ENCODE results near the gene BBX. TPM values are rescaled to one million over a fixed set of nuclear protein-coding genes. Genes with fewer than 3 reads are reported as not detected.

Gene BBX
- total RNA-seq, 1 donor from 2014 or later: 141 TPM

DNA sequence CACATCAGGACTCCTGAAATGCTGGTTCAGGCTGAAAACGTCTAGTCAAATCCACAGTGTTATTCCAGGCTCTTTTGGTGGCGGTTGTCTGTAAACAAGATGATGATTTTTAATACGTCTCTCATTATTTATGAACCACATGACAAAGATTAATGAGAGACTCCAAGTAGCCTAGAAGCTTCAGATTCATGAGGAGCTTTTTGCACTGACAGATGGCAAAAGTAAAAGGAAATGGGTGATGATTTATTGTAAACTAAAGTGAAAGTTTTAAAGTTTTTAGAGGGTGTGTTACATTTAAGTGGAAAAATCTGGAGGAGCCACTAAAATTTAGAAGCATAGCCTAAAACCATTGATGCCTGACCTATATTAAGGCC is 77.0 kb downstream of the BBX start:
- DNase-seq (ENCODE audit: low read depth): no peak

DNA sequence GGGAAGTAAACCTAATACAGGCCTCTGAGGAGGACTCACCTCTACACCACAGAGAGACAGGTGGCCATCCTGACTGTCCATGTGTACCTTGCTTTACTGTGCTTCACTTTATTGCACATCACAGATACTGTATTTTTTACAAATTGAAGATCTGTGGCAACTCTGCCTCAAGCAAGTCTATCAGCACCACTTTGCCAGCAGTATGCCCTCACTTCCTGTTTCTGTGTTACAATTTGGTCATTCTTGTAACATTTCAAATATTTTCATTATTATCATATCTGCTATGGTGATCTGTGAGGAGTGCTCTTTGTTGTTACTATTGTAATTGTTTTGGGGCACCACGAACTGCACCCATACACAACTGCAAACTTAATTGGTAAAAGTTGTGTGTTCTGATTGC is 78.0 kb downstream of the BBX start:
- DNase-seq (ENCODE audit: low read depth): no peak

DNA sequence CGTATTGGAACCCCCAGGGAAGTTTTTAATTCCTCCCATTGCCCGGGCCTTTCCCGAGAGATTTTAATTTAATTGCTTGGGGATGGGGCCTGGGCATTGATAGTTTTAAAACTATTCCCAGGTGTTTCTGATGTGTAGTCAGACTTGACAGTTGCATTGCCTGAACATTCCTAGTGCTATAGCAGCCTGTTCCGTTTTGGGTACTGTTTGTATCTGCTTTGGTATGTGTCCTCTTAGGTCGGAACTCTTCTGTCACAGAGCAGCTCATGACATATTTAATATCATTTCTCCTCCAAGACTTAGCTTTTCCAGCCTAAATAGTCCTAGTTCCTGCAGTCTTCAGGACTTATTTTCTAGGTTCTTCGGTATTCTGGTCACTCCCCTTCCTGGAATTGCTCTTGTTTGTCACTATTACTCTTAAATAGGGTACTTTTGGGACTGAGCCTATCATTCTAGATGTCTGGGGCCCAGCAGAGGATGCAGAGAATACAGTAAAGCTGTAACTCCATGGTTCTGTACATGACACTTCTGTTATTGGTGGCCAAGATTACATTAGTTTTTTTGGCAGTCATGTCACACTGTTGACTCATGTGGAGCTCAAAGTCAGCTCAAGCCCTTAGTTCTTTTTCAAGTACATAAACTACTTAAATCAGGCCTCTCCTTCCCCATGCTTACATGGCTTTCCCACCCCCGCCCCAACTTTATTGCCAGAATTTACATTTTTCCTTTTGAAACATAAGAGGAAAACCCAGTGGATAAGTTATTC is 81.5 kb downstream of the BBX start:
- DNase-seq (ENCODE audit: low read depth): peak; percentile 46

DNA sequence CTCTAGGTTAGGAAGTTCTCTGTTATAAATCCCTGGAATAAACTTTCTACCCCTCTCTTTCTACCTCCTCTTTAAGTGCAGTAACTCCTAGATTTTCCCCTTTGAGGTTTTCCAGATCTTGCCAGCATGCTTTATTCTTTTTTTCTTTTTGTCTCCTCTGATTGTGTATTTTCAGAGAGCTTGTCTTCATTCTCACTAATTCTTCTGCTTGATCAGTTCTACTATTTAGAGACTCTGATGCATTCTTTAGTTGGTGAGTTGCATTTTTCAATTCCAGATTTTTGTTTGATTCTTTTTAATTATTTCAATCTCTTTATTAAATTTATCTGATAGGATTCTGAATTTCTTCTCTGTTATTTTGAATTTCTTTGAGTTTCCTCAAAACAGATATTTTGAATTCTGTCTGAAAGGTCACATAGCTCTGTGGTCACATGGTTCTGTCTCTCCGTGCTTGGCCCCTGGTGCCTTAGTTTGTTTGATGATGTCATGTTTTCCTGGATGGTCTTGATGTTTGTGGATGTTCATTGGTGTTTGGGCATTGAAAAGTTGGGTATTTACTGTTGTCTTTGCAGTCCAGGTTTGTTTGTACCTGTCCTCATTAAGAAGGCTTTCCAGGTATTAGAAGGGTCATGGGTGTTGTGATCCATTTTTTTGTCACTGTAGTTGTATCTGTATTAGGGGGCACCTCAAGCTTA is 89.2 kb downstream of the BBX start:
- no peak for DNase-seq (ENCODE audit: low read depth)

GRCh38 chr3:107612664-107613084 is 89.9 kb downstream of the BBX start:
- DNase-seq (ENCODE audit: low read depth): no peak

DNA sequence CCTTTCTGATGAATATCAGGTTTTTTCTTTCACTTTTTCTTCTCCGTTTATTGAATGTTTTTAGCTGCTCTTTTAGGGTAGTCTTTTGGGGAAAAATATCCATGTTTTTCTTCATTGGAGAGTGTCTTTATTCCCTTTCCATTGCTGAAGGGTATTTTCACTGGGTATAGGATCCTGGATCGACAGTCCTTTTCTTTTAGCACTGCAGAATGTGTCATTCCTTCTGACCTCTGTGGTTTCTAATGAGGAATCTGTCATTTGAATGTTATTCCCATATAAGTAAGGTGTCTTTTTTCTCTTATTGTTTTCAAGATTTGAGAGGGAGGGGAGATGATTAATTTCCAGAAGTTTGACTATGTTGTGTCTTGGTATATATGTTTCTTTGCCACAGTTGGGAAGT is 96.8 kb downstream of the BBX start:
- DNase-seq (ENCODE audit: low read depth): peak; percentile 45

DNA sequence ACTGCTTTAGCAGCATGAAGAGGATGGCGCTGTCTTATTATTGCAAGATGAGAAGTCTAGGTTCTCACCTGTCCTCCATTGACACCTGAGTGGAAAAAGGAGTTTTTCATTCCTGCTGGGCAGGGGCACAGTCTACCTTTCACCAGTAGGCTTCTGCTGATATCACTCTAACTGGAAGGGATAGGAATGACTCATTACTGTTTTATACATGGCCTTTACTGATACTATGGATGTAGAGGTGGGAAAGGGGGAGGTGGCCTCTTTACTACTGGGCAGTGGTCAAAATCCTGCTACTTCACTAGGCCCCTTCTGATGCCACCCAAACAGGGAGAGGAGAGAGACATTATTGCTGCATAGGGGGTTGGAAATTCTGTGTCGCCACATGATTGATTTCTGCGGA is 97.8 kb downstream of the BBX start:
- no peak for DNase-seq (ENCODE audit: low read depth)

DNA sequence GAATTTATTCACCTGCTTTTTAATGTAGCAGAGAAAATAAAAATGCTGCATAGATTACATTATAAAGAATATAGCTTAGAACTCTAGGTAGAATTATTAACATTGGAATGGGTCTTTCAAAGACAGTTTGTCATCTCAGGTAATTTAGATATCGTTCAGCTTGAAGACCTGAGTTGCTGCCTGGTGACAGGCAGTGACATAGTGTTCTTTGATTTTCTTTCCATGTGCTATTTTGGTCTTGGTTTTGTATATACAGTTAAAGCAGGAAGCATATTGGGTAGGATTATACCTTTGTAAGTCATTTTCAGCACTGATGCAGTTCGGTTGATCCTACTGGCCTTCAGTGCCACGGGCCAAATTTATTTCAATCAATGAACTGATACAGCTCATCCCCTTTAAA is 98.7 kb downstream of the BBX start:
- no peak for DNase-seq (ENCODE audit: low read depth)

GRCh38 chr3:107627962-107628542 is 105.3 kb downstream of the BBX start:
- no peak for DNase-seq (ENCODE audit: low read depth)

DNA sequence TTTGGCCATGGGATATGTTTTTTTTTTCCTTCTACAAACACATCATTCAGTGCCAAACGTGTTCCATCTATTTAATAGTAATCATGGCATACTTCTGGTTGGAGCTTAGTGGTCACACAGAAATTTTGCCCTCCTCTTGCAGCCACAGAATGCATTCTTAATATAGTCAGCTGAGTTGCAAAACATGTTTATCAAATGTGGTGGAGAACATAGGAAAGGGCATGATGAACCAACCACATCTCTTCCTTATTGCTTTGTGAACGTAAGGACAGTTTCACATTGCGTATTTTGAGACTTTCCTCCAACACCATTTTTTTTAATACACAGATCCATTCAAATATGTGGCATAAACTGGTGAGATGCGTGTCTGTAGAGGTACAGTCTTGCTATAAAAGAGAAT is 106.8 kb downstream of the BBX start:
- peak; percentile 32 for DNase-seq (ENCODE audit: low read depth)

DNA sequence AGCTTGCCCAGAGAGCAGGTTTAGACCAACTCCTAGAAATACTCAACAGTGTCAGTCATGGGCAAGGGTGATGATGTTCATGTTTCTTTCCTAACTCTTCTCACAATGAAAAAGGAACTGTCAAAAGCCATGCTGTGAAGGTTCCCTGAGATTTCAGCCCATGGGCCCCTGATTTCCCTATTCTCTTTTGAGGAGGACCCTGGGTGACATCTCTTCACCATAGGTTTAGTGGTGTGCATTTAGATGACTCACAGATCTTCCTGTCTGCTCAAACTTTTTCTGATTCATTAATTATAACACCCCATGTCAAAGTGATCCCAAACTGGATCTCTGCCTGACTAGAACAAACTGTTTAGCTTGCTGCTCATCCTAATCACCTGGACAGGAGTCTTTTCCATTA is 108.0 kb downstream of the BBX start:
- no peak for DNase-seq (ENCODE audit: low read depth)

GRCh38 chr3:107632576-107632975 is 109.8 kb downstream of the BBX start:
- DNase-seq (ENCODE audit: low read depth): no peak

DNA sequence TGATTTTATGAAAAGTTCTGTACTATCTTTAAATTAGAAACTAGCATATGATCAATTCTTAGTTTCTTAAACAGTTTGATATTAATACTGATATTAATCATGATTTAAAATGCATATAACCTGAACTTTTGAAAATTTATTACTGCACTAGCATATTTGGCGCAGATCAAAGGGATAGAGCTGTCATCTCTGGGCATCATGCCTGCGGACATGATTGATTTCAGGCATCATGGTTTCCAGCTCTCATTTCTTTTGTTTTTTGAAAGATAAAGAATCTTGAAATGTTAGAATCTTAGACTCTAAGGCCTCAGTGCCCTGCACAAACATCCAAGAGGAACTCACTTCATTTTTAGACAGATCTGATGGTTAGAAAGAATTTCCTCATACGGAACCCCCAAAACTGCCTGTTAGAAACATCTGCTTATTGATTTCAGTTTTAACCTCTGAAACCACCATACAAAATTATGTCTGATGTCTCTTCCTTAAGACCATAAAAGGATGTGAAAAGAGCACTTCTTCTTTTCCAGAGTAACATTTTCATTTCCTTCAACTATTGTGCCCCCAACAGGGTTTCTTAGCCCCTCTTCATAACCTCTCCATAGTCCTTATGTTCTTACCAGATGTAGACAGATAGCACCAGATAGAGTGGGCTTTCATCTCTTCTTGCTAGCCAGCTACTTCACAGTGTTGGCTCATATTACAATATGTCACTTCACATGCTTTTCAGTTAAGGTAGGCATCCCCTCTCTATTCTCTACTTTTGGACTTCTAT is 110.8 kb downstream of the BBX start:
- no peak for DNase-seq (ENCODE audit: low read depth)

DNA sequence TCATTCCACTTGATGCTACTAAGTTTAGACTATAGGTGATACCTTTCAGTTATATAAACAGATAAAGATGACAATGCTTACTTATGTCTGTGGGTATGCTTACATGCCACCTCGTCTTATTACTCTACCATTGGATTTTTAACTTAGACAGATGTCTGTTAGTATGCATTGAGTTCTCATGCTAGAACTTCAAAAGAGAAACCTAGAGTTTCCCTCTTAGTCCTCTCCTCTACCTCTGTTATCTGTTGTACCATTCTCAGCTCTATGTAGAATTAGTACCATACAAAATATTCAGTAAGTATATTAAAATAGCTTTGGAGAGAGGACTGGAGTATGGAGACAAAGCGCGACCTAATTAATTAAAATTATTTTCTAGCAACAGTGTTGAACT is 111.3 kb downstream of the BBX start:
- DNase-seq (ENCODE audit: low read depth): no peak

GRCh38 chr3:107637416-107638183 is 114.8 kb downstream of the BBX start:
- peak; percentile 82 for DNase-seq (ENCODE audit: low read depth)

GRCh38 chr3:107641572-107642307 is 119.0 kb downstream of the BBX start:
- peak; percentile 62 for DNase-seq (ENCODE audit: low read depth)

DNA sequence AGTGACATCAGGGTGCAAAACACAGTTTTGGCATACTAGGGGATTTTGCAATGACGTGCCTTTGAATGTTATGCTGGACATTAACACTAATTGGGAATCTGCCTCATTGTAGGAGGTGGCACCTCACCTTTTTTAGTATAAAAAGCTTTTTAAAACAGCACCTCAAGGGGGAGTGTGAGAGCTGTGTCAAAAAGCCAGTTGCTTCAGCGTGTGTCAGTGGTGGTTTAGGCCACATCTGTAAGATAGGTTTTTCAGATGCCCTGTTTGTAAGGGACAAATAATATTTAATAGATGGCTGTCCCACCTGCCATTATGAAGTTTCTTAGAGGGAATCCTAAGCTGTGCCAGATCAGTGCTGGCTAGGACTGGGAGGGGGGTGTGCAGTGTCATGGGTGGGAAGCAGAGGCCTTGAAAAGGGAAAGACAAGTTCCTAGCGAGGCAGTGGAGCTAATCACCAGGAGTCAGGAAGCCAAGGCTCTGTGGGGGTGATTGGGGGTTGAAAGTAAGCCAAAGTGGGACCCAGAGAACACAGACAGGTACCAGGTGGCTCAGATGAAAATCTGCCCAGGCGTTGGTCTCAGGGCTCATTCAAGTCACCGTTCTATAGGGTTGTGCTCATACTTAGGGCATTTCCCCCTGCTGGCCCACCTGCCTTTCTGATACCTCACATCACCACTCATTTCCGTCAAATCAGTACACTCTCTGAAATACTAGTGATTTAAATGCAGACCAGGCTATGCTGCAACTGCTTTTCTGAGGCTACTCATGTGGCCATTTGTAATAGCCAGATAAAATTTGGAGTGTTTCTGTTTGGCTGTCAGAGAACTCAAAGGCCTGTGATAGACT is 120.5 kb downstream of the BBX start:
- DNase-seq (ENCODE audit: low read depth): peak; percentile 22

DNA sequence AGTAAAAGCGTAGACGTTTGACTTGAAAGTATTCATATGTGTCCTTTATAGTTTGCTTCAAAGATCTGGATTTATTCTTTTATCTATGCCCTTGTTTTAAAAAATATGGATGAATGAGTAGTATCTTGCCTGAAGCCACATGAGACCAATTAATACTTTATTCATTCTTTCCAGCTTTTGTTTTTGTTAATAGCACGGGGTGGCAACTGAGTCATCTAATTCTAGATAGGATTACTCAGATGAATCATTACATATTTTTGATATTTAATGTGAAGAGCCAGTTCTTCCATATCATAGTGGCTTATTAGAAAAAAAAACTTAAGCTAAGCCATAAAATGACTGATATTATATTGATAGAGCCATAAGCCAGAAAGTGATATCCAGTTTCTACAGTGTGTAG is 121.9 kb downstream of the BBX start:
- DNase-seq (ENCODE audit: low read depth): no peak

- no peak for DNase-seq (ENCODE audit: low read depth)
Measured at GRCh38 chr3:107650788-107651187, 128.0 kb downstream of the BBX start.

DNA sequence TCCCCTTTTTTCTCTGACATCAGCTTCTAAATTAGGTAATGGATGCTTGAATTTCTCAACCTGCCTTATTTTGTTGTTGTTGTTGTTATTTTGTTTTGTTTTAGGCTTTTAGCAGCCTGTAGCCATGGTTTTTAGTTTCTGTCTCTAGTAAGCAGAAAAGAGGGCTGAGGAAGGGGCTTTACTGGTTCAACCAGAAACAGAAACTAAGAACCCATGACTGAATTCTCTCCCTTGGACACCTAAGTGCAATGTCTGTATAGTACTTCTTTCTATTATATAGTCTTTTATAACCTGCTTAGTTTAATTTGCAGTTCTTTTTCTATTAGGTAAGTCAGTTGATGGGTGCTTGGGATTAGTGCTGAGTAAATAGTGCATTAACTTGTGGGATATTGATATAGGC is 129.0 kb downstream of the BBX start:
- no peak for DNase-seq (ENCODE audit: low read depth)

Measured in renal cortical epithelial cell (primary cell).